ENCODE measurements around the gene ZNF419.

The ZNF419 gene

DNA sequence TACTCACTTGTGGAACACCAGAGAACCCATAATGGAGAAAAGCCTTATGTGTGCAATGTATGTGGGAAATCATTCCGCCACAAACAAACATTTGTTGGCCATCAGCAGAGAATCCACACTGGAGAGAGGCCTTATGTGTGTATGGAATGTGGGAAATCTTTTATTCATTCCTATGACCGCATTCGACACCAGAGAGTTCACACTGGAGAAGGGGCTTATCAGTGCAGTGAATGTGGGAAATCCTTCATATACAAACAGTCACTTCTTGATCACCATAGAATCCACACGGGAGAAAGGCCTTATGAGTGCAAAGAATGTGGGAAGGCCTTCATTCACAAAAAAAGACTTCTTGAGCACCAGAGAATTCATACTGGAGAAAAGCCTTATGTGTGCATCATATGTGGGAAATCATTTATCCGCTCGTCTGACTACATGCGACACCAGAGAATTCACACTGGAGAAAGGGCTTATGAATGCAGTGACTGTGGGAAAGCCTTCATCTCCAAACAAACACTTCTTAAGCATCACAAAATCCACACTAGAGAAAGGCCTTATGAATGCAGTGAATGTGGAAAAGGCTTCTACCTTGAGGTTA is 50.5 kb downstream of the ZNF419 start:
- DNase-seq: peak in 1 of 5 experiments; percentile 5
